GM23248 (cell line): ENCODE data around the gene NAV3. TPM values are rescaled to one million over a fixed set of nuclear protein-coding genes. Genes with fewer than 3 reads are reported as not detected.
A peak's percentile ranks its signal among the peaks of the same experiment; 100 is the strongest.

Experiments used
- DNase-seq: peaks from one replicate; pipeline ENCODE4 v3.0.0-alpha.2; 2015
- H2AFZ ChIP-seq: fragments of 200-600 bp; sonication (generic); 2 replicates; pipeline ENCODE4 v1.6.1; 2016; ENCODE audit warnings: antibody characterized with exemption
- H3F3A ChIP-seq: fragments of 200-600 bp; sonication (generic); 2 replicates; pipeline ENCODE4 v1.6.1; 2016; ENCODE audit warnings: mild to moderate bottlenecking, antibody characterized with exemption, mixed run types; ENCODE audit not compliant: insufficient read depth
- H3K27ac ChIP-seq: fragments of 200-600 bp; sonication (generic); 2 replicates; pipeline ENCODE4 v1.5.1; 2016; ENCODE audit warnings: mild to moderate bottlenecking
- H3K27me3 ChIP-seq: fragments of 200-600 bp; sonication (generic); replicated peaks from 2 replicates; pipeline ENCODE4 v1.6.1; 2016; ENCODE audit warnings: mild to moderate bottlenecking; ENCODE audit not compliant: insufficient read depth
- H3K36me3 ChIP-seq: fragments of 200-600 bp; sonication (generic); 2 replicates; pipeline ENCODE4 v1.6.1; 2016; ENCODE audit warnings: low read depth, mild to moderate bottlenecking
- H3K4me1 ChIP-seq: fragments of 200-600 bp; sonication (generic); 2 replicates; pipeline ENCODE4 v1.6.1; 2016; ENCODE audit warnings: mild to moderate bottlenecking; ENCODE audit not compliant: insufficient read depth
- H3K4me2 ChIP-seq: fragments of 200-600 bp; sonication (generic); one replicate; pipeline ENCODE4 v1.6.1; 2016; ENCODE audit warnings: mild to moderate bottlenecking; ENCODE audit not compliant: unreplicated experiment
- H3K4me3 ChIP-seq: fragments of 200-600 bp; sonication (generic); 2 replicates; pipeline ENCODE4 v1.5.1; 2016; ENCODE audit warnings: mild to moderate bottlenecking
- H3K79me2 ChIP-seq: fragments of 200-600 bp; sonication (generic); 2 replicates; pipeline ENCODE4 v1.6.1; 2016; ENCODE audit warnings: mild to moderate bottlenecking; ENCODE audit not compliant: insufficient read depth
- H3K9ac ChIP-seq: fragments of 200-600 bp; sonication (generic); 2 replicates; pipeline ENCODE4 v1.6.1; 2016; ENCODE audit warnings: mild to moderate bottlenecking
- H3K9me2 ChIP-seq: fragments of 200-600 bp; sonication (generic); 2 replicates; pipeline ENCODE4 v1.6.1; 2016; ENCODE audit warnings: mixed run types, mild to moderate bottlenecking, moderate library complexity; ENCODE audit not compliant: insufficient read depth
- H3K9me3 ChIP-seq: fragments of 200-600 bp; sonication (generic); one replicate; pipeline ENCODE4 v1.6.1; 2017; ENCODE audit warnings: low read depth
- H4K20me1 ChIP-seq: fragments of 200-600 bp; sonication (generic); 2 replicates; pipeline ENCODE4 v1.6.0; 2016; ENCODE audit not compliant: insufficient read depth
- EZH2 ChIP-seq: fragments of 200-600 bp; sonication (generic); IDR thresholded peaks from 2 replicates; pipeline ENCODE4 v1.6.1; 2018; ENCODE audit warnings: antibody characterized with exemption, mild to moderate bottlenecking; ENCODE audit not compliant: insufficient read depth, poor library complexity, severe bottlenecking
- EZH2phosphoT487 ChIP-seq: fragments of 200-600 bp; sonication (generic); IDR thresholded peaks from 2 replicates; pipeline ENCODE4 v1.6.1; 2018; ENCODE audit warnings: antibody characterized with exemption, moderate library complexity, mild to moderate bottlenecking, low read depth; ENCODE audit not compliant: insufficient read depth
- WGBS, 2 experiments: methylation state at CpG; one replicate each; pipeline ENCODE4 v1.1.6; 2015 to 2017; ENCODE audit warnings: low lambda C conversion rate in 2 of 2, low coverage in 1 of 2; ENCODE audit errors: missing lambda C conversion rate in 2 of 2; 5-methylcytosine and 5-hydroxymethylcytosine counted together
- in situ Hi-C: fragments of 300-500 bp; cut with MboI; formaldehyde crosslinking; loops from 2 replicates; pipeline ENCODE4 v1.15.0; 2020
- polyA plus RNA-seq: library from polyadenylated mRNA; unstranded; fragments of >200 nt; fragmentation: Nextera tagmentation; extraction: Ambion mirVana; gene quantifications from 2 replicates; pipeline ENCODE4 v1.2.1, GENCODE V29; 2016
- total RNA-seq: library from RNA; depleted of rRNA; stranded (reverse); fragments of >200 nt; shearing (Covaris generic); gene quantifications from 2 replicates; pipeline ENCODE4 v1.2.3, GENCODE V29; 2014

NAV3 gene
- total and polyA plus RNA-seq, 2 experiments from 2014 or later, result 24.2 to 69.9 TPM

- no peaks in the 10 kb centered on the region for H4K20me1 ChIP-seq
- peaks cover 13% of the 10 kb centered on the region; the same call in 1 of the 2 replicates for H3F3A ChIP-seq
- no peaks in the 10 kb centered on the region for H3K9me3 ChIP-seq
- H3K27me3 ChIP-seq, result no peaks in the 10 kb centered on the region
- peak; percentile 24 for DNase-seq
- H3K4me1 ChIP-seq, result peaks cover 18% of the 10 kb centered on the region; the same call in 1 of the 2 replicates
- H3K27ac ChIP-seq, result 0 out of 2 replicates have a peak overlapping the region, but pooled peaks have one; percentile 7
- H3K36me3 ChIP-seq, result no peaks in the 10 kb centered on the region
- H3K79me2 ChIP-seq, result no peaks in the 10 kb centered on the region
- TF ChIP-seq EZH2 (no peak), EZH2phosphoT487 (no peak)
- no peak overlapping the region for H3K4me2 ChIP-seq
- H3K9ac ChIP-seq, result no peak overlapping the region
- H3K9me2 ChIP-seq, result no peaks in the 10 kb centered on the region
- no peak overlapping the region for H3K4me3 ChIP-seq
- H2AFZ ChIP-seq, result 0 out of 2 replicates have a peak overlapping the region, but pooled peaks have one; percentile 15
- 59 to 60% methylated on average over 3 of the region's 3 CpGs for WGBS, 2 experiments
- in situ Hi-C loops, result no loop called here
Measured at GRCh38 chr12:78239544-78239943, 408.9 kb downstream of the NAV3 start.

GRCh38 chr12:78240827-78241226, 410.1 kb downstream of the NAV3 start:
- H3K4me2 ChIP-seq, result no peak overlapping the region
- TF ChIP-seq EZH2phosphoT487, result no peak
- no peak for TF ChIP-seq EZH2
- H3K4me1 ChIP-seq, result peaks cover 18% of the 10 kb centered on the region; the same call in 1 of the 2 replicates
- no peaks in the 10 kb centered on the region for H3K27me3 ChIP-seq
- no peak overlapping the region for H3K9ac ChIP-seq
- H3K4me3 ChIP-seq, result no peak overlapping the region
- no peak overlapping the region for H2AFZ ChIP-seq
- peaks cover 13% of the 10 kb centered on the region; the same call in 1 of the 2 replicates for H3F3A ChIP-seq
- DNase-seq, result no peak
- in situ Hi-C loops, result no loop called here
- H3K79me2 ChIP-seq, result no peaks in the 10 kb centered on the region
- no peaks in the 10 kb centered on the region for H3K9me2 ChIP-seq
- no peaks in the 10 kb centered on the region for H3K9me3 ChIP-seq
- WGBS, 2 experiments, result 70 to 86% methylated on average over 1 of the region's 1 CpG
- no peaks in the 10 kb centered on the region for H3K36me3 ChIP-seq
- H3K27ac ChIP-seq, result no peak overlapping the region
- H4K20me1 ChIP-seq, result no peaks in the 10 kb centered on the region

- in situ Hi-C loops, result no loop called here
Measured at GRCh38 chr12:78241446-78241845, 410.8 kb downstream of the NAV3 start.

GRCh38 chr12:78244916-78245507, 414.3 kb downstream of the NAV3 start:
- Histone ChIP-seq H3K9me2 (no peaks in the 10 kb centered on the region), H3K9me3 (no peaks in the 10 kb centered on the region), H3K4me3 (no peak overlapping the region), H3K79me2 (no peaks in the 10 kb centered on the region), H3K27me3 (no peaks in the 10 kb centered on the region), H3K36me3 (no peaks in the 10 kb centered on the region), H3F3A (peaks cover 1% of the 10 kb centered on the region; the same call in 1 of the 2 replicates), H3K27ac (no peak overlapping the region), H3K4me2 (no peak overlapping the region), H3K4me1 (0 out of 2 replicates have a peak, but pooled peaks cover 2% of the 10 kb centered on the region), H2AFZ (0 out of 2 replicates have a peak overlapping the region, but pooled peaks have one; percentile 11), H4K20me1 (no peaks in the 10 kb centered on the region), H3K9ac (no peak overlapping the region)
- TF ChIP-seq EZH2, result no peak
- TF ChIP-seq EZH2phosphoT487, result no peak
- in situ Hi-C loops, result no loop called here
- no peak for DNase-seq
- WGBS, 2 experiments, result 13 to 17% methylated on average over 2 of the region's 2 CpGs

More at GRCh38 chr12:78241446-78241845, 410.8 kb downstream of the NAV3 start:
- no peak overlapping the region for H3K4me3 ChIP-seq
- H2AFZ ChIP-seq, result no peak overlapping the region
- H3F3A ChIP-seq, result peaks cover 13% of the 10 kb centered on the region; the same call in 1 of the 2 replicates
- no peaks in the 10 kb centered on the region for H3K9me3 ChIP-seq
- no peaks in the 10 kb centered on the region for H3K36me3 ChIP-seq
- TF ChIP-seq EZH2 (no peak), EZH2phosphoT487 (no peak)
- DNase-seq, result no peak
- H3K79me2 ChIP-seq, result no peaks in the 10 kb centered on the region
- H4K20me1 ChIP-seq, result no peaks in the 10 kb centered on the region
- H3K27me3 ChIP-seq, result no peaks in the 10 kb centered on the region
- no peak overlapping the region for H3K9ac ChIP-seq
- no peak overlapping the region for H3K4me2 ChIP-seq
- H3K9me2 ChIP-seq, result no peaks in the 10 kb centered on the region
- H3K4me1 ChIP-seq, result peaks cover 18% of the 10 kb centered on the region; the same call in 1 of the 2 replicates
- WGBS, 2 experiments, result 47 to 53% methylated on average over 6 of the region's 6 CpGs
- H3K27ac ChIP-seq, result no peak overlapping the region
